Hindlimb muscle (tissue), 1 donor: ENCODE data around the gene ARFRP1. TPM values are rescaled to one million over a fixed set of nuclear protein-coding genes. Genes with fewer than 3 reads are reported as not detected.

Experiments used
- DNase-seq: peaks from one replicate; pipeline ENCODE4 v3.0.0-alpha.2; 2013
- polyA plus RNA-seq: library from polyadenylated mRNA; unstranded; fragments of 120-200 nt; gene quantifications from one replicate; pipeline ENCODE4 v1.2.1, GENCODE V29; 2013; ENCODE audit not compliant: insufficient read length

Gene ARFRP1
- polyA plus RNA-seq, 1 donor, result 31.7 TPM

- no peak for DNase-seq
Measured at GRCh38 chr20:63701329-63702035, 6.3 kb downstream of the ARFRP1 start.

- no peak for DNase-seq
Measured at GRCh38 chr20:63701051-63701328, 6.8 kb downstream of the ARFRP1 start.

GRCh38 chr20:63700199-63701050, 7.4 kb downstream of the ARFRP1 start:
- DNase-seq, result no peak

GRCh38 chr20:63699466-63700198, 8.1 kb downstream of the ARFRP1 start:
- DNase-seq, result no peak

GRCh38 chr20:63698739-63699465, 8.9 kb downstream of the ARFRP1 start:
- no peak for DNase-seq

- no peak for DNase-seq
Measured at GRCh38 chr20:63697868-63698545, 9.8 kb downstream of the ARFRP1 start.

- no peak for DNase-seq
Measured at GRCh38 chr20:63697357-63697867, 10.4 kb downstream of the ARFRP1 start.

- DNase-seq, result no peak
Measured at GRCh38 chr20:63696628-63697356, 11.0 kb downstream of the ARFRP1 start, which contains the start of gene TNFRSF6B. Gene TNFRSF6B (plus strand): TSS chr20:63696652. CDS start chr20:63696768, 116 bp downstream.

- no peak for DNase-seq
Measured at GRCh38 chr20:63696306-63696627, 11.5 kb downstream of the ARFRP1 start.

- no peak for DNase-seq
Measured at GRCh38 chr20:63695424-63696305, 12.1 kb downstream of the ARFRP1 start.

GRCh38 chr20:63694584-63695423, 13.0 kb downstream of the ARFRP1 start:
- DNase-seq, result no peak

- DNase-seq, result no peak
Measured at GRCh38 chr20:63693733-63694583, 13.8 kb downstream of the ARFRP1 start.

- DNase-seq, result no peak
Measured at GRCh38 chr20:63693083-63693732, 14.6 kb downstream of the ARFRP1 start.

GRCh38 chr20:63692436-63693082, 15.2 kb downstream of the ARFRP1 start:
- DNase-seq, result no peak

GRCh38 chr20:63691711-63692435, 15.9 kb downstream of the ARFRP1 start:
- no peak for DNase-seq
